Measurements from ENCODE around the gene MYO5C.

GRCh38 chr15:52254391-52254790 is 41.2 kb downstream of the MYO5C start:
- TF ChIP-seq EZH2phosphoT487 (IDR thresholded peaks at IDR 0.05; ENCODE audit: low read depth) (no peak), CTCF (IDR thresholded peaks at IDR 0.05; ENCODE audit: low read depth, low read length) (peak; percentile 80)

Data from OCI-LY3 (cell line).